A673 (cell line): ENCODE data around the gene OR56B4.

Experiments
- EZH2 ChIP-seq: fragments of 200-600 bp; sonication (generic); IDR thresholded peaks from 2 replicates; pipeline ENCODE4 v1.6.1; 2017; ENCODE audit warnings: borderline replicate concordance, low read depth, mild to moderate bottlenecking, mixed read lengths, antibody characterized with exemption, low read length; ENCODE audit not compliant: poor library complexity, severe bottlenecking
- TF ChIP-seq, protein P1 (sequence below): fragments of 300-800, 200-600 bp; sonication (generic); conservative IDR thresholded peaks from 2 replicates; pipeline ENCODE4 v1.5.1; 2017; ENCODE audit warnings: low read depth, mild to moderate bottlenecking, antibody characterized with exemption, low read length, moderate library complexity, mixed read lengths

DNA sequence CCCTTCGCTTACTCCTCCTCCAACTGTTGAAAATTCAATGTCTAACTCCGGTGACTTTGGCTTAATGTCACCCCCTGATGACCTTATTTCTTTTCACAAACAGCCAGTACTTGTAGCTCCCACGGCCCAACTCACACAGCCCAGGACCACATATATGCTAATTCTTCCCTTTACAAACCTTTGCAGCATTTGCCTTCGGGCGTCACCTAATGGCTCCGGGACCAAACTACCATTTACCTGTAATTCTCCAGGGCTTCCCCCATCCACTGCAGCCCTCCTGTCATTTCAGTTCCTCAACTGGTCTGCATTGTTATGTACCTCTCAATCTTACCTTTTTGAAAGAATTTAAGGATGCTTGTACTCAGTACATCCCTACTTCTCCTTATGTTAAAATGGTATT, 29.8 kb upstream of the OR56B4 start:
- TF ChIP-seq, protein P1, sequence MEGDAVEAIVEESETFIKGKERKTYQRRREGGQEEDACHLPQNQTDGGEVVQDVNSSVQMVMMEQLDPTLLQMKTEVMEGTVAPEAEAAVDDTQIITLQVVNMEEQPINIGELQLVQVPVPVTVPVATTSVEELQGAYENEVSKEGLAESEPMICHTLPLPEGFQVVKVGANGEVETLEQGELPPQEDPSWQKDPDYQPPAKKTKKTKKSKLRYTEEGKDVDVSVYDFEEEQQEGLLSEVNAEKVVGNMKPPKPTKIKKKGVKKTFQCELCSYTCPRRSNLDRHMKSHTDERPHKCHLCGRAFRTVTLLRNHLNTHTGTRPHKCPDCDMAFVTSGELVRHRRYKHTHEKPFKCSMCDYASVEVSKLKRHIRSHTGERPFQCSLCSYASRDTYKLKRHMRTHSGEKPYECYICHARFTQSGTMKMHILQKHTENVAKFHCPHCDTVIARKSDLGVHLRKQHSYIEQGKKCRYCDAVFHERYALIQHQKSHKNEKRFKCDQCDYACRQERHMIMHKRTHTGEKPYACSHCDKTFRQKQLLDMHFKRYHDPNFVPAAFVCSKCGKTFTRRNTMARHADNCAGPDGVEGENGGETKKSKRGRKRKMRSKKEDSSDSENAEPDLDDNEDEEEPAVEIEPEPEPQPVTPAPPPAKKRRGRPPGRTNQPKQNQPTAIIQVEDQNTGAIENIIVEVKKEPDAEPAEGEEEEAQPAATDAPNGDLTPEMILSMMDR = no peak
- TF ChIP-seq EZH2 = no peak
